D721Med (cell line): ENCODE measurements around the gene RYR2.
A peak's percentile ranks its signal among the peaks of the same experiment; 100 is the strongest.

Experiments used
- DNase-seq: peaks from one replicate; pipeline ENCODE4 v3.0.0; 2011; ENCODE audit warnings: low spot score; ENCODE audit not compliant: insufficient read length
- FAIRE-seq: peaks from 2 replicates; lab custom pipeline; 2011; peaks lifted over from hg19 to GRCh38; lab: Jason Lieb, UNC
- CTCF ChIP-seq: IDR thresholded peaks from 2 replicates; pipeline ENCODE4 v1.5.1; 2012; ENCODE audit warnings: mild to moderate bottlenecking, control low read depth; ENCODE audit not compliant: insufficient read depth; ENCODE audit errors: missing control alignments

The RYR2 gene

GRCh38 chr1:237103021-237103420, 61.0 kb downstream of the RYR2 start:
- DNase-seq = no peak
- FAIRE-seq = no peak
- TF ChIP-seq CTCF = no peak

- no peak for FAIRE-seq
- TF ChIP-seq CTCF = no peak
- DNase-seq = no peak
Measured at GRCh38 chr1:237104096-237104495, 62.1 kb downstream of the RYR2 start.

- TF ChIP-seq CTCF = no peak
- no peak for FAIRE-seq
- no peak for DNase-seq
Measured at GRCh38 chr1:237105826-237106225, 63.8 kb downstream of the RYR2 start.

GRCh38 chr1:237108297-237109040, 66.5 kb downstream of the RYR2 start:
- DNase-seq = no peak
- no peak for FAIRE-seq

GRCh38 chr1:237111807-237112206, 69.8 kb downstream of the RYR2 start:
- no peak for TF ChIP-seq CTCF
- DNase-seq = no peak
- no peak for FAIRE-seq

More at GRCh38 chr1:237108297-237109040, 66.5 kb downstream of the RYR2 start:
- no peak for TF ChIP-seq CTCF

- DNase-seq = peak; percentile 24
- no peak for TF ChIP-seq CTCF
- FAIRE-seq = no peak
Measured at GRCh38 chr1:237112663-237113062, 70.7 kb downstream of the RYR2 start.

- TF ChIP-seq CTCF = no peak
- FAIRE-seq = no peak
- DNase-seq = no peak
Measured at GRCh38 chr1:237115035-237115434, 73.1 kb downstream of the RYR2 start.
